ENCODE measurements around the gene UBE2L5. TPM values are rescaled to one million over a fixed set of nuclear protein-coding genes. Genes with fewer than 3 reads are reported as not detected.

Gene UBE2L5
- total RNA-seq, 3 donors from 2014 or later (not counting 1 experiment from before 2014, with no cell fraction given) = not detected

- Mint-ChIP-seq H3K9me3 (no peaks in the 10 kb centered on the region), H3K27ac (peak overlapping the region; percentile 78 to 81), H3K4me1 (peaks cover 26 to 31% of the 10 kb centered on the region in 2 donors), H3K36me3 (no peaks in the 10 kb centered on the region), H3K27me3 (ENCODE audit: low read depth in 2 of 2) (no peaks in the 10 kb centered on the region), H3K4me3 (peak overlapping the region; percentile 51)
- peak in 2 of 3 donors; percentile 16 to 59 for ATAC-seq
- H3K9me3 ChIP-seq (ENCODE audit: control insufficient read depth, insufficient read depth, low read length) = no peaks in the 10 kb centered on the region
- TF ChIP-seq CTCF (IDR thresholded peaks at IDR 0.05) = peak; percentile 18
- 59% methylated on average over 8 of the region's 8 CpGs for WGBS (ENCODE audit: insufficient coverage)
- H3K27me3 ChIP-seq (ENCODE audit: control insufficient read depth, insufficient read depth, low read length) = no peaks in the 10 kb centered on the region
- H3K27ac ChIP-seq (ENCODE audit: low read length) = no peak overlapping the region
- no peak overlapping the region for H3K4me3 ChIP-seq (ENCODE audit: low read length)
- peak in 1 of 2 donors; percentile 29 for DNase-seq
- intact Hi-C loops (cut with micrococcal nuclease) = loop anchor here (1.0 kb wide), 2 partner anchors 12 to 31 kb away; no protein-coding TSS in a partner anchor
- peaks cover 25% of the 10 kb centered on the region for H3K4me1 ChIP-seq (ENCODE audit: control insufficient read depth, insufficient read depth, low read length)
- no peaks in the 10 kb centered on the region for H3K36me3 ChIP-seq (ENCODE audit: control insufficient read depth, insufficient read depth, low read length)
Observed at GRCh38 chr13:30406779-30407416, 15.4 kb upstream of the UBE2L5 start.

GRCh38 chr13:30408319-30409101 lies 13.8 kb upstream of the UBE2L5 start:
- 16% methylated on average over 51 of the region's 51 CpGs for WGBS (ENCODE audit: insufficient coverage)

GRCh38 chr13:30409886-30410704 lies 12.2 kb upstream of the UBE2L5 start:
- intact Hi-C loops (cut with micrococcal nuclease) = loop anchor here (2.0 kb wide), 1 partner anchor 103 kb away; the partner anchor contains the start of gene KATNAL1
- no peak for ATAC-seq
- Mint-ChIP-seq H3K36me3 (no peaks in the 10 kb centered on the region), H3K9me3 (no peaks in the 10 kb centered on the region), H3K4me3 (no peak overlapping the region), H3K4me1 (peaks cover 26 to 31% of the 10 kb centered on the region in 2 donors), H3K27ac (no peak overlapping the region), H3K27me3 (ENCODE audit: low read depth in 2 of 2) (no peaks in the 10 kb centered on the region)
- H3K36me3 ChIP-seq (ENCODE audit: control insufficient read depth, insufficient read depth, low read length) = no peaks in the 10 kb centered on the region
- 87% methylated on average over 10 of the region's 13 CpGs for WGBS (ENCODE audit: insufficient coverage)
- no peak overlapping the region for H3K27ac ChIP-seq (ENCODE audit: low read length)
- no peak for DNase-seq
- no peak for TF ChIP-seq CTCF (IDR thresholded peaks at IDR 0.05)
- H3K27me3 ChIP-seq (ENCODE audit: control insufficient read depth, insufficient read depth, low read length) = no peaks in the 10 kb centered on the region
- peaks cover 25% of the 10 kb centered on the region for H3K4me1 ChIP-seq (ENCODE audit: control insufficient read depth, insufficient read depth, low read length)
- H3K4me3 ChIP-seq (ENCODE audit: low read length) = no peak overlapping the region
- no peaks in the 10 kb centered on the region for H3K9me3 ChIP-seq (ENCODE audit: control insufficient read depth, insufficient read depth, low read length)

More at GRCh38 chr13:30408319-30409101, 13.8 kb upstream of the UBE2L5 start:
- H3K4me1 ChIP-seq (ENCODE audit: control insufficient read depth, insufficient read depth, low read length) = peaks cover 25% of the 10 kb centered on the region
- DNase-seq = peak; percentile 78 to 94
- intact Hi-C loops (cut with micrococcal nuclease) = loop anchor here (1.0 to 2.0 kb wide), 2 partner anchors 56 to 102 kb away; partner anchors contain the start of gene KATNAL1
- Mint-ChIP-seq H3K27me3 (ENCODE audit: low read depth in 2 of 2) (no peaks in the 10 kb centered on the region), H3K36me3 (no peaks in the 10 kb centered on the region), H3K9me3 (no peaks in the 10 kb centered on the region), H3K4me1 (peaks cover 26 to 31% of the 10 kb centered on the region in 2 donors), H3K4me3 (peak overlapping the region; percentile 86), H3K27ac (peak overlapping the region; percentile 81)
- H3K36me3 ChIP-seq (ENCODE audit: control insufficient read depth, insufficient read depth, low read length) = no peaks in the 10 kb centered on the region
- peak; percentile 80 to 94 (median 91) for ATAC-seq
- H3K27ac ChIP-seq (ENCODE audit: low read length) = peak overlapping the region; percentile 66
- peak overlapping the region; percentile 29 for H3K4me3 ChIP-seq (ENCODE audit: low read length)
- TF ChIP-seq CTCF (IDR thresholded peaks at IDR 0.05) = peak; percentile 57
- no peaks in the 10 kb centered on the region for H3K27me3 ChIP-seq (ENCODE audit: control insufficient read depth, insufficient read depth, low read length)
- H3K9me3 ChIP-seq (ENCODE audit: control insufficient read depth, insufficient read depth, low read length) = no peaks in the 10 kb centered on the region

Data from natural killer cell (primary cell).